Keratinocyte (primary cell): Measurements from ENCODE around the gene CPEB3. TPM values are rescaled to one million over a fixed set of nuclear protein-coding genes. Genes with fewer than 3 reads are reported as not detected.

ENCODE experiments used
- DNase-seq: peaks from one replicate; pipeline ENCODE4 v3.0.0-alpha.2; 2011; ENCODE audit warnings: low read depth, missing footprints, low spot score
- FAIRE-seq: peaks from 2 replicates; lab custom pipeline; 2011; peaks lifted over from hg19 to GRCh38; lab: Jason Lieb, UNC
- H2AFZ ChIP-seq: 2 replicates; pipeline ENCODE4 v1.6.0; 2012; ENCODE audit warnings: low read length, control low read depth, inconsistent platforms; ENCODE audit not compliant: control insufficient read depth
- H3K27ac ChIP-seq: 2 replicates; pipeline ENCODE4 v1.5.1; 2011; ENCODE audit warnings: low read length; ENCODE audit not compliant: control insufficient read depth, insufficient read depth
- H3K27me3 ChIP-seq: 3 replicates; pipeline ENCODE4 v1.6.0; 2011; ENCODE audit warnings: low read length; ENCODE audit not compliant: control insufficient read depth, insufficient read depth; ENCODE audit errors: extremely low read depth
- H3K36me3 ChIP-seq, 2 experiments: 2 replicates in 1 of 2; 3 replicates in 1 of 2; pipeline ENCODE4 v1.5.1; 2011; ENCODE audit warnings: low read length in 2 of 2, mild to moderate bottlenecking in 1 of 2; ENCODE audit not compliant: control insufficient read depth in 2 of 2, insufficient read depth in 2 of 2; ENCODE audit errors: extremely low read depth in 1 of 2
- H3K4me1 ChIP-seq: 3 replicates; pipeline ENCODE4 v1.5.1; 2011; ENCODE audit warnings: low read length; ENCODE audit not compliant: control insufficient read depth, insufficient read depth; ENCODE audit errors: extremely low read depth
- H3K4me2 ChIP-seq: 3 replicates; pipeline ENCODE4 v1.6.0; 2011; ENCODE audit warnings: low read depth, low read length; ENCODE audit not compliant: control insufficient read depth, insufficient read depth; ENCODE audit errors: extremely low read depth
- H3K4me3 ChIP-seq, 3 experiments: fragments of 200-600 bp in 1 of 3; sonication (generic) in 1 of 3; 2 replicates in 2 of 3; 3 replicates in 1 of 3; pipeline ENCODE4 v1.5.1; 2011 to 2016; ENCODE audit warnings: low read length in 3 of 3, mild to moderate bottlenecking in 3 of 3, control low read depth in 2 of 3, inconsistent platforms in 1 of 3, low read depth in 1 of 3, mixed read lengths in 1 of 3, mixed run types in 1 of 3, moderate library complexity in 1 of 3; ENCODE audit not compliant: control insufficient read depth in 2 of 3, insufficient read depth in 2 of 3; ENCODE audit errors: extremely low read depth in 1 of 3
- H3K79me2 ChIP-seq: 2 replicates; pipeline ENCODE4 v1.6.0; 2012; ENCODE audit warnings: low read length; ENCODE audit not compliant: control insufficient read depth, insufficient read depth
- H3K9ac ChIP-seq: 3 replicates; pipeline ENCODE4 v1.6.0; 2011; ENCODE audit warnings: low read length; ENCODE audit not compliant: control insufficient read depth, insufficient read depth; ENCODE audit errors: extremely low read depth
- H3K9me1 ChIP-seq: 3 replicates; pipeline ENCODE4 v1.6.0; 2011; ENCODE audit warnings: low read length; ENCODE audit not compliant: control insufficient read depth, insufficient read depth; ENCODE audit errors: extremely low read depth
- H3K9me3 ChIP-seq: 2 replicates; pipeline ENCODE4 v1.5.1; 2012; ENCODE audit warnings: low read depth, low read length; ENCODE audit not compliant: control insufficient read depth
- H4K20me1 ChIP-seq: 3 replicates; pipeline ENCODE4 v1.6.0; 2011; ENCODE audit warnings: low read length; ENCODE audit not compliant: control insufficient read depth, insufficient read depth; ENCODE audit errors: extremely low read depth
- EZH2 ChIP-seq: IDR thresholded peaks from one replicate; pipeline ENCODE4 v1.6.1; 2012; ENCODE audit warnings: inconsistent platforms, mild to moderate bottlenecking, low read length, moderate library complexity
- dilution Hi-C: fragments of 300-500 bp; cut with MboI; formaldehyde crosslinking; loops from one replicate; pipeline ENCODE4 v1.7.0; 2020; ENCODE audit warnings: low sequenced_read_pairs; ENCODE audit not compliant: extremely low pct_ligation_motif_present
- polyA plus RNA-seq, 5 experiments: library from polyadenylated mRNA; depleted of rRNA in 3 of 5; stranded (reverse) in 3 of 5; stranded (forward) in 1 of 5; unstranded in 1 of 5; fragments of >200 nt; gene quantifications; 1 replicate in 1 of 5; 2 replicates in 3 of 5; 3 replicates in 1 of 5; pipeline versions ENCODE4 v1.2.1 to v1.2.3, GENCODE V29; 2011 to 2012; ENCODE audit warnings: missing spikeins in 2 of 5, low read depth in 1 of 5, low replicate concordance in 1 of 5
- TF ChIP-seq, protein P1 (sequence below), 3 experiments: IDR thresholded peaks in 1 of 3; conservative IDR thresholded peaks in 1 of 3; optimal IDR thresholded peaks in 1 of 3; 2 replicates in 2 of 3; 3 replicates in 1 of 3; pipeline versions ENCODE3 to v1.5.1; 2011; ENCODE audit warnings: low read length in 3 of 3, mild to moderate bottlenecking in 3 of 3, moderate library complexity in 2 of 3, control low read depth in 1 of 3, inconsistent platforms in 1 of 3; ENCODE audit not compliant: insufficient read depth in 2 of 3; ENCODE audit errors: extremely low read depth in 1 of 3

Gene CPEB3
- polyA plus RNA-seq, 1 donor (not counting 4 experiments of a cell fraction or from before 2014, with no cell fraction given): 0.47 TPM

DNA sequence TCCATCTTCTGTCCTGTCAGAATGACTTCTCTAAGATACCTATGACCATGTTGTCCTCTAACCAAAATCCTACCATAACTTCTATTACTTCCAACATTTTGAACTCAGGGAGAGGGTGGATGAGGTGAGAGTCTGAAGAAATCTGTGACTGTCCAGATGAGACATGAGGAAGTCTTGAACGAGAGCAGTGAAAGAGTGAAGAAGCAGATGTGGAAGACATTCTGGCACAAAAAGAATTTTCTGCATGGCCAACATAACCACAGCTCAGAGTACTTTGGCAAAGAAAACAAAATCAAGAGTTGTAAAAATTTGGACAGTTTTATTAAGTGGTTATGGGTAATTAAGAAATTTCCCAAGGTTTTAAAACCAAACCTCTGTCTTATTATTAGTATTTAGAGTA is 141.6 kb downstream of the CPEB3 start:
- TF ChIP-seq EZH2: no peak
- TF ChIP-seq, protein P1, sequence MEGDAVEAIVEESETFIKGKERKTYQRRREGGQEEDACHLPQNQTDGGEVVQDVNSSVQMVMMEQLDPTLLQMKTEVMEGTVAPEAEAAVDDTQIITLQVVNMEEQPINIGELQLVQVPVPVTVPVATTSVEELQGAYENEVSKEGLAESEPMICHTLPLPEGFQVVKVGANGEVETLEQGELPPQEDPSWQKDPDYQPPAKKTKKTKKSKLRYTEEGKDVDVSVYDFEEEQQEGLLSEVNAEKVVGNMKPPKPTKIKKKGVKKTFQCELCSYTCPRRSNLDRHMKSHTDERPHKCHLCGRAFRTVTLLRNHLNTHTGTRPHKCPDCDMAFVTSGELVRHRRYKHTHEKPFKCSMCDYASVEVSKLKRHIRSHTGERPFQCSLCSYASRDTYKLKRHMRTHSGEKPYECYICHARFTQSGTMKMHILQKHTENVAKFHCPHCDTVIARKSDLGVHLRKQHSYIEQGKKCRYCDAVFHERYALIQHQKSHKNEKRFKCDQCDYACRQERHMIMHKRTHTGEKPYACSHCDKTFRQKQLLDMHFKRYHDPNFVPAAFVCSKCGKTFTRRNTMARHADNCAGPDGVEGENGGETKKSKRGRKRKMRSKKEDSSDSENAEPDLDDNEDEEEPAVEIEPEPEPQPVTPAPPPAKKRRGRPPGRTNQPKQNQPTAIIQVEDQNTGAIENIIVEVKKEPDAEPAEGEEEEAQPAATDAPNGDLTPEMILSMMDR (optimal IDR thresholded peaks at IDR 0.05 in 1 of 3, IDR thresholded peaks at IDR 0.05 in 1 of 3, conservative IDR thresholded peaks at IDR 0.05 in 1 of 3; ENCODE audit: extremely low read depth in 1 of 3, insufficient read depth in 2 of 3, low read length in 3 of 3): no peak
- no peaks in the 10 kb centered on the region for H3K4me1 ChIP-seq
- H4K20me1 ChIP-seq: no peaks in the 10 kb centered on the region
- dilution Hi-C loops: no loop called here
- no peak overlapping the region for H3K4me2 ChIP-seq
- no peak overlapping the region for H3K9ac ChIP-seq
- DNase-seq (no peak), FAIRE-seq (no peak)
- no peaks in the 10 kb centered on the region for H3K27me3 ChIP-seq
- H3K36me3 ChIP-seq: no peaks in the 10 kb centered on the region
- H2AFZ ChIP-seq: no peak overlapping the region
- H3K27ac ChIP-seq: no peak overlapping the region
- no peaks in the 10 kb centered on the region for H3K9me1 ChIP-seq
- no peaks in the 10 kb centered on the region for H3K79me2 ChIP-seq
- H3K9me3 ChIP-seq: no peaks in the 10 kb centered on the region
- H3K4me3 ChIP-seq: no peak overlapping the region

DNA sequence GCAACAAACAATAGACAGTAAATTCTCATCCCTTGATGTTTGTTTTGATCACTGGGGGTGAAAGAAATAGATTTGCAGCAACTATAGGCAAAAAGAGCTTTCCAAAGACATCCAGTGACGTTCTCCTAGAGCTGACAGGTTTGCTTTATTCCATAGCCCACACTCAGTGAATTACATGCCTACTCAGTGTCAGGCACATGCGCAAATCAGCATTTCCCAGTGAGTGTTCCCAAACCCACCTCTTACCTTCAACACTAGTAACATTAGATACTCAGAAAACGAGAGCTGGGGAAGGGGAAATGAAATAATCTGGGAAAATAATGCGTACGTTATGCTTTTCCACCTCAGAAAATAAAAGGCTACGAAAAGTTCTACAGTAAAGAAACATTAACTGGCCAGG is 144.1 kb downstream of the CPEB3 start:
- no peak overlapping the region for H3K27ac ChIP-seq
- no peak overlapping the region for H2AFZ ChIP-seq
- TF ChIP-seq, protein P1 (optimal IDR thresholded peaks at IDR 0.05 in 1 of 3, IDR thresholded peaks at IDR 0.05 in 1 of 3, conservative IDR thresholded peaks at IDR 0.05 in 1 of 3; ENCODE audit: extremely low read depth in 1 of 3, insufficient read depth in 2 of 3, low read length in 3 of 3): no peak
- no peaks in the 10 kb centered on the region for H3K4me1 ChIP-seq
- H3K4me2 ChIP-seq: no peak overlapping the region
- no peak overlapping the region for H3K9ac ChIP-seq
- DNase-seq: no peak
- H3K9me3 ChIP-seq: no peaks in the 10 kb centered on the region
- H3K27me3 ChIP-seq: no peaks in the 10 kb centered on the region
- no peak for FAIRE-seq
- H4K20me1 ChIP-seq: no peaks in the 10 kb centered on the region
- H3K9me1 ChIP-seq: no peaks in the 10 kb centered on the region
- H3K4me3 ChIP-seq: no peak overlapping the region
- dilution Hi-C loops: no loop called here
- H3K79me2 ChIP-seq: no peaks in the 10 kb centered on the region
- H3K36me3 ChIP-seq: no peaks in the 10 kb centered on the region
